C4-2B (cell line): ENCODE measurements around the gene MTM1.

ENCODE experiments used
- H3K27ac ChIP-seq: fragments of 450-650 bp; 2 replicates; pipeline ENCODE4 v1.5.1; 2017
- ZFX ChIP-seq: fragments of 450-650 bp; IDR thresholded peaks from 2 replicates; pipeline ENCODE4 v1.6.1; 2017
- TF ChIP-seq, protein P1 (sequence below): fragments of 450-650 bp; conservative IDR thresholded peaks from 2 replicates; pipeline ENCODE4 v1.5.1; 2017; ENCODE audit warnings: mild to moderate bottlenecking

The MTM1 gene

DNA sequence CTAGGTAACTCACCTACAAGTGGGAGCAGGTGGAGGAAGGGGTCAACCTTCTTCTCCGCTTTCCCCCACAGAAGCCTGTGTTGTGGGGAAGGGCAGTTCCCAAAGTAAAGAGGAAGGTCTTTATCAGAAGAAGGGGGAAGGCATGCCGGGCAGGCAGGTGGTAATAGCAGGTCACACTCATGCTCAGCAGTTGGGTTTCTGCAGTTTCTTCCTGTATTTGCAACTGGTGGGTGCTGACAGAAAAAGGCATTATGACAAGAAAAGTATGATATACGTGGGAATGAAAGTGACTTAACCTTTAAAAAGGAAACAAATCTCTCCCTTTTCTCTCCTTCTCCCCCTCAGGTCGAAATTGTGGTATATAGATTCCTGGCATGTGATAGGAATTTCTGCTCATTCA is 128.4 kb downstream of the MTM1 start:
- TF ChIP-seq, protein P1, sequence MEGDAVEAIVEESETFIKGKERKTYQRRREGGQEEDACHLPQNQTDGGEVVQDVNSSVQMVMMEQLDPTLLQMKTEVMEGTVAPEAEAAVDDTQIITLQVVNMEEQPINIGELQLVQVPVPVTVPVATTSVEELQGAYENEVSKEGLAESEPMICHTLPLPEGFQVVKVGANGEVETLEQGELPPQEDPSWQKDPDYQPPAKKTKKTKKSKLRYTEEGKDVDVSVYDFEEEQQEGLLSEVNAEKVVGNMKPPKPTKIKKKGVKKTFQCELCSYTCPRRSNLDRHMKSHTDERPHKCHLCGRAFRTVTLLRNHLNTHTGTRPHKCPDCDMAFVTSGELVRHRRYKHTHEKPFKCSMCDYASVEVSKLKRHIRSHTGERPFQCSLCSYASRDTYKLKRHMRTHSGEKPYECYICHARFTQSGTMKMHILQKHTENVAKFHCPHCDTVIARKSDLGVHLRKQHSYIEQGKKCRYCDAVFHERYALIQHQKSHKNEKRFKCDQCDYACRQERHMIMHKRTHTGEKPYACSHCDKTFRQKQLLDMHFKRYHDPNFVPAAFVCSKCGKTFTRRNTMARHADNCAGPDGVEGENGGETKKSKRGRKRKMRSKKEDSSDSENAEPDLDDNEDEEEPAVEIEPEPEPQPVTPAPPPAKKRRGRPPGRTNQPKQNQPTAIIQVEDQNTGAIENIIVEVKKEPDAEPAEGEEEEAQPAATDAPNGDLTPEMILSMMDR = no peak
- TF ChIP-seq ZFX = no peak
- H3K27ac ChIP-seq = no peak overlapping the region

DNA sequence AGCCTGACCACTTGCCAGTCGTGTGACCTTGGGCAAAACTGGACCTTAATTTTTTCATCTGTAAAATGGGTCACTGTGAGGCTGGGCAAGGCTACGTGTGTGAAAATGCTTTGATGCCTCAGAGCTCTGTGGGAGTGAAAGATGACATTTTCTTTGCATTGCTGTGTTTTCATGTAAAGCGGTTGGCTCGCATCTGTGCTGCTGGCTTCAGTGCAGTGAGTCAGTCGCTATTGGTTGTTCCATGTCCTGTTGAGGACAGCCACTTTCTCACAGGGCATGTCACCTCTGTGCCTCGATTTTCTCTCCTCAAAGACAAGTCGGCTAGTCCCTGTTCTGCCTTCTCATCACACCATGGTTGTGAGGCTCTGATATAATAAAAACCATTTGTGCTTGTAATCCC is 129.2 kb downstream of the MTM1 start:
- no peak overlapping the region for H3K27ac ChIP-seq
- TF ChIP-seq, protein P1 = no peak
- TF ChIP-seq ZFX = no peak

DNA sequence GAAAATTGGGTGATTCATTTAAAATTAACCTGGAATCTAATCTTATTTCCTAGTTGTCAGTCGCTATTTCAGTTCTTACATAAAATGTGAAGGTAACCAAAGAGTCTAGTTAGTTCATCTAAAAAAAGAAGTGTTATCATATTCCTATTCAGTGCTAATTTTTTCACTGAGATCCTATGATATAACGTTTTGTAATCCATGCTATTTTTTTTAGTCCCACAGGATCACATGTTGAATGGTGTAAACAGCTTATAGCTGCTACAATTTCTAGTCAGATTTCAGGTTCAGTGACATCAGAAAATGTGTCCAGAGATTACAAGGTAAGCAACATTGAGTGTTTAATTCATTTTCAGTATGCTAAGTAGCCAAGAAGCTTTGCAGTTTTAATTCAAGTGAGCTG is 130.6 kb downstream of the MTM1 start:
- no peak for TF ChIP-seq ZFX
- TF ChIP-seq, protein P1 = no peak
- no peak overlapping the region for H3K27ac ChIP-seq

DNA sequence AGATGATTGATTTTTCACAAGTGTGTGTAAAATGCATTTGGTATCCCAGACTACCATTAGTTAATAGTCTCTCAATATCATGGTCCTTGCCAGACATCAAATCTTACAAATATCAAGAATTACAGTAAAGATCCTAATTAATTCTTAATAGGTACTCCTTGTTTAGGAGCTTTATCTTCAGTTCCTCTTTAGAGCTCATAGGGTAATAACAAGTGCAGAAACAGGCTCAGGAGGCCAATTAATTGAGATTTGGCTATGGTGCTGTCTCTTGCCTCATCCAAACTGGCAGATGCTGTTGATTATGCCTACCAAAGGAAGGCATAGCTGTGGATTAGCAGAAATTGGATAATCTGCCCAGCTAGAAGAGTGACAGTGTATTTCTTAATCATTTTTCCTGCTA is 131.7 kb downstream of the MTM1 start:
- no peak for TF ChIP-seq ZFX
- TF ChIP-seq, protein P1 = no peak
- H3K27ac ChIP-seq = no peak overlapping the region

DNA sequence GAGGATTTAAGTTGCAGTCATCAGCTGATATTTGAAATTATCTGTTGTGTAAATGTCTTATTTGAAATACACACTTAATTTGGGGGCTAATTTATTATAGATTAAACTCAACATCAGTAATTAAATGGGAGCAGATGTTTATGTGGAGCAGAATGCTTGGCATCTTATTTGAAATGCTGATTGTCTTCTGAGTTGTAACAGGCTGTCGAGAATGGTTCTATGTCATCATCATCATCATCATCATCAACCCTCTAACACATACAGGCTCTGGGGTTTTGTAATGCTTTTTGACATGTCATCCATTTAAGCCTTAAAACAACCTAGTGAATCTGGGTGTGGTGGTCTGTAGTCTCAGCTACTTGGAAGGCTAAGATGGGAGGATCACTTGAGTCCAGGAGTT is 133.0 kb downstream of the MTM1 start:
- TF ChIP-seq, protein P1 = no peak
- no peak for TF ChIP-seq ZFX
- no peak overlapping the region for H3K27ac ChIP-seq

DNA sequence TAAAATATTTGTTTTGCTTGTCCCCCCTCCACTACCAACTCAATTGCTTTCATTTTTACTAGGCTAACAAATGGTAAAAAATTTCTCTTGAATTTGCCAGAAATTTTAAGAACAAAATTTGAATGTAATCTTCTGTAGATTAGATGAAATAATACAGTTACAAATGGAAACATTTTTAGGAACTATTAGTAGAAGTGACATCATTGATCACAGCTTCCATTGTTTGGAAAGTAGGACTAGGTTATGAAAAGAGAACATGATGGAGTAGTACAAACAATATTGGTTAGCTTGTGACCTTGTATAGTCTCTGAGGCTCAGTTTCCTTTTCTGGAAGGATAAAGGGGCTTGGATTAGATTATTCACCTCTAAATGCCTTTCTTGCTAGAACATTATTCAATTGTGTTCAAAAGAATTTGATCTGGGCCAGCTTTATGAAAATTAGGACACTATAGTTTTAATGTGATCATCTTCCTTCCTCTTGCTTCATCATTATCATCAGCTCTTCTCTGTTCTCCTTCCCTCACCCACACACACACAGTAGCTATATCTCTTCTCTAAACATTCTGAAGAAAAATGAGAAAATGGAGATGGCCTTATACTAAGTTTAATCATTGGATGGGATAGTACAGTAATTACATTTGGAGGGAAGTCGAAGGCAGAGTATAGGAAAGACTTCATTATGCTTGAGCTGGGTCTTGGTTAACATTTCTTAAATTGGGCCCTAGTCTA is 134.7 kb downstream of the MTM1 start:
- no peak for TF ChIP-seq ZFX
- TF ChIP-seq, protein P1 = no peak
- H3K27ac ChIP-seq = no peak overlapping the region

DNA sequence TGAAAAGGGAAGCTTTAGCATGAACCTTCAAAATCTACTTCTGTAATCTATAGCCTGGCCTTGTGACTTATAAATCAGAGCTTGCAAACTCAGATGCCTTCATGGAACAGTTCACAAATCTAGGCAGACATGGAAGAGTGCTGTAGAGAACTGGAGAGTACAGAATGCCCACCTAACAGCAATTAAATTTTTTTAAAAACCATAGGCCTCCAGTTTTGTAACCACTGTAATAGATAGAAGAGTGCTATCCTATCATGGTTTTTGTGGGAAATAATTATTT is 135.2 kb downstream of the MTM1 start:
- TF ChIP-seq, protein P1 = no peak
- no peak for TF ChIP-seq ZFX

More for the DNA sequence above, 135.2 kb downstream of the MTM1 start:
- H3K27ac ChIP-seq = no peak overlapping the region
